ENCODE data around the gene KCNQ1. TPM values are rescaled to one million over a fixed set of nuclear protein-coding genes. Genes with fewer than 3 reads are reported as not detected.
A peak's percentile ranks its signal among the peaks of the same experiment; 100 is the strongest.

Gene KCNQ1
- total and polyA plus RNA-seq, 2 of the 13 experiments (the other 11 are each of a cell fraction or from before 2014, with no cell fraction given): 0.02 to 0.08 TPM

DNA sequence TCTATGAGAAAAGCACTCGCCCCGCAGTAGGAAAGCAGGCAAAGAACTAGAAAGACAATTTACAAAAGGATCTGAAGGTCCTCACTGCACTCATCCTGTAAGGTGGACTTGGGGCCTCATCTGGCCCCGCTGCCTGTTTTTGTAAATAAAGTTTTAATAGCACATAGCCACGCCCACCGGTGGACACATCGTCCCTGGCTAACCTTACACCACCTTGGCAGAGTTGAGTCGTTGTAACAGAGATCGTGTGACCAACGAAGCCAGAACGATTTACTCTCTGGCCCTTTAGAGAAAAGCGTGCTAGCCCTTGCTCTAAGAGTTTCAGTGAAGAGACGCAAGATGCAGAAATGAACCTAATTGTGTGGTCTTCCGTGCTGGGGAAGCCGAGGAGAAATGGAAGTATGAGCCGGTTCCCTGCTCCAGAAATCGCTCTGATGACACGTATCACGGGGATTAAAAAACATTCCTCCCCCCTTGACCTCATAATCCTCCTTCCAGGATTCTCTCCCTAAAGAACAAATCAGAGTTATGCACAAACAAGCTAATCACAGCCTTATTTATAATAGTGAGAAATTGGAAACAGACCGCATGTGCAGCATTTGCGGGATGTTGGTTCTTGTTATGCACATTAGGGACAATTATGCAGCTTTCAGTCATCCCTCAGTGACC lies 360.7 kb downstream of the KCNQ1 start:
- ATAC-seq (no peak), FAIRE-seq (no peak), DNase-seq (ENCODE audit: low spot score) (no peak)
- H3K9me3 ChIP-seq (ENCODE audit: low read length): peaks cover 6% of the 10 kb centered on the region; the same call in 1 of the 2 replicates
- intact Hi-C loops (cut with micrococcal nuclease; ENCODE audit: unreplicated experiment): loop anchor here (2.0 kb wide), 1 partner anchor 75 kb away; no protein-coding TSS in a partner anchor
- H3K79me2 ChIP-seq (ENCODE audit: insufficient read depth, low read length): no peaks in the 10 kb centered on the region
- no peak overlapping the region for H2AFZ ChIP-seq (ENCODE audit: low read length)
- H3K4me3 ChIP-seq (replicated peaks in 1 of 3; ENCODE audit: insufficient read depth in 1 of 3, low read depth in 2 of 3, low read length in 3 of 3): no peak overlapping the region; a peak in 1 of 6 replicates
- H4K20me1 ChIP-seq (ENCODE audit: insufficient read depth, low read length): no peaks in the 10 kb centered on the region
- TF ChIP-seq, protein P1, sequence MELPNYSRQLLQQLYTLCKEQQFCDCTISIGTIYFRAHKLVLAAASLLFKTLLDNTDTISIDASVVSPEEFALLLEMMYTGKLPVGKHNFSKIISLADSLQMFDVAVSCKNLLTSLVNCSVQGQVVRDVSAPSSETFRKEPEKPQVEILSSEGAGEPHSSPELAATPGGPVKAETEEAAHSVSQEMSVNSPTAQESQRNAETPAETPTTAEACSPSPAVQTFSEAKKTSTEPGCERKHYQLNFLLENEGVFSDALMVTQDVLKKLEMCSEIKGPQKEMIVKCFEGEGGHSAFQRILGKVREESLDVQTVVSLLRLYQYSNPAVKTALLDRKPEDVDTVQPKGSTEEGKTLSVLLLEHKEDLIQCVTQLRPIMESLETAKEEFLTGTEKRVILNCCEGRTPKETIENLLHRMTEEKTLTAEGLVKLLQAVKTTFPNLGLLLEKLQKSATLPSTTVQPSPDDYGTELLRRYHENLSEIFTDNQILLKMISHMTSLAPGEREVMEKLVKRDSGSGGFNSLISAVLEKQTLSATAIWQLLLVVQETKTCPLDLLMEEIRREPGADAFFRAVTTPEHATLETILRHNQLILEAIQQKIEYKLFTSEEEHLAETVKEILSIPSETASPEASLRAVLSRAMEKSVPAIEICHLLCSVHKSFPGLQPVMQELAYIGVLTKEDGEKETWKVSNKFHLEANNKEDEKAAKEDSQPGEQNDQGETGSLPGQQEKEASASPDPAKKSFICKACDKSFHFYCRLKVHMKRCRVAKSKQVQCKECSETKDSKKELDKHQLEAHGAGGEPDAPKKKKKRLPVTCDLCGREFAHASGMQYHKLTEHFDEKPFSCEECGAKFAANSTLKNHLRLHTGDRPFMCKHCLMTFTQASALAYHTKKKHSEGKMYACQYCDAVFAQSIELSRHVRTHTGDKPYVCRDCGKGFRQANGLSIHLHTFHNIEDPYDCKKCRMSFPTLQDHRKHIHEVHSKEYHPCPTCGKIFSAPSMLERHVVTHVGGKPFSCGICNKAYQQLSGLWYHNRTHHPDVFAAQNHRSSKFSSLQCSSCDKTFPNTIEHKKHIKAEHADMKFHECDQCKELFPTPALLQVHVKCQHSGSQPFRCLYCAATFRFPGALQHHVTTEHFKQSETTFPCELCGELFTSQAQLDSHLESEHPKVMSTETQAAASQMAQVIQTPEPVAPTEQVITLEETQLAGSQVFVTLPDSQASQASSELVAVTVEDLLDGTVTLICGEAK (IDR thresholded peaks at IDR 0.05): peak; percentile 74
- TF ChIP-seq, protein P1 (CRISPR knock-in tag; IDR thresholded peaks at IDR 0.05): peak; percentile 99
- TF ChIP-seq SP1 (IDR thresholded peaks at IDR 0.05) (no peak), SP1 (CRISPR knock-in tag; IDR thresholded peaks at IDR 0.05) (peak; percentile 73)
- TF ChIP-seq, protein P2, sequence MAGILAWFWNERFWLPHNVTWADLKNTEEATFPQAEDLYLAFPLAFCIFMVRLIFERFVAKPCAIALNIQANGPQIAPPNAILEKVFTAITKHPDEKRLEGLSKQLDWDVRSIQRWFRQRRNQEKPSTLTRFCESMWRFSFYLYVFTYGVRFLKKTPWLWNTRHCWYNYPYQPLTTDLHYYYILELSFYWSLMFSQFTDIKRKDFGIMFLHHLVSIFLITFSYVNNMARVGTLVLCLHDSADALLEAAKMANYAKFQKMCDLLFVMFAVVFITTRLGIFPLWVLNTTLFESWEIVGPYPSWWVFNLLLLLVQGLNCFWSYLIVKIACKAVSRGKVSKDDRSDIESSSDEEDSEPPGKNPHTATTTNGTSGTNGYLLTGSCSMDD (CRISPR knock-in tag; IDR thresholded peaks at IDR 0.05): no peak
- TF ChIP-seq, protein P3, sequence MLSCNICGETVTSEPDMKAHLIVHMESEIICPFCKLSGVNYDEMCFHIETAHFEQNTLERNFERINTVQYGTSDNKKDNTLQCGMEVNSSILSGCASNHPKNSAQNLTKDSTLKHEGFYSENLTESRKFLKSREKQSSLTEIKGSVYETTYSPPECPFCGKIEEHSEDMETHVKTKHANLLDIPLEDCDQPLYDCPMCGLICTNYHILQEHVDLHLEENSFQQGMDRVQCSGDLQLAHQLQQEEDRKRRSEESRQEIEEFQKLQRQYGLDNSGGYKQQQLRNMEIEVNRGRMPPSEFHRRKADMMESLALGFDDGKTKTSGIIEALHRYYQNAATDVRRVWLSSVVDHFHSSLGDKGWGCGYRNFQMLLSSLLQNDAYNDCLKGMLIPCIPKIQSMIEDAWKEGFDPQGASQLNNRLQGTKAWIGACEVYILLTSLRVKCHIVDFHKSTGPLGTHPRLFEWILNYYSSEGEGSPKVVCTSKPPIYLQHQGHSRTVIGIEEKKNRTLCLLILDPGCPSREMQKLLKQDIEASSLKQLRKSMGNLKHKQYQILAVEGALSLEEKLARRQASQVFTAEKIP (CRISPR knock-in tag; IDR thresholded peaks at IDR 0.05; ENCODE audit: borderline replicate concordance): no peak
- POLR2A ChIA-PET: no interaction called here
- 57% methylated on average over 19 of the region's 20 CpGs for WGBS (ENCODE audit: low lambda C conversion rate)
- CTCF ChIA-PET (ENCODE audit: low intra/inter-chr PET ratio, low total read pairs): no interaction called here
- no peak overlapping the region for H3K9ac ChIP-seq (ENCODE audit: insufficient read depth, low read depth, low read length)
- peaks cover 16% of the 10 kb centered on the region for H3K4me1 ChIP-seq (ENCODE audit: insufficient read depth, low read length)
- no peaks in the 10 kb centered on the region for H3K36me3 ChIP-seq (replicated peaks in 1 of 2; ENCODE audit: control insufficient read depth in 1 of 2, insufficient read depth in 2 of 2, low read length in 2 of 2)
- no peak overlapping the region for H3K27ac ChIP-seq (ENCODE audit: extremely low read length, insufficient read depth, low read length)
- H3K27me3 ChIP-seq (ENCODE audit: control insufficient read depth in 1 of 2, insufficient read depth in 2 of 2, low read length in 2 of 2): peaks cover 19 to 85% of the 10 kb centered on the region in 2 experiments
- BruUV-seq (replicated peaks): no TSS peak
- in situ Hi-C loops (cut with HindIII; ENCODE audit: extremely low pct_ligation_motif_present, low pct_unique_long_range_greater_than_20kb): no loop called here
- H3K4me2 ChIP-seq (ENCODE audit: low read depth, low read length): peak overlapping the region; percentile 16; the same call in 1 of the 2 replicates

Measured in HepG2 (cell line).